HepG2 (cell line): Measurements from ENCODE around the gene RINL. TPM values are rescaled to one million over a fixed set of nuclear protein-coding genes. Genes with fewer than 3 reads are reported as not detected.

Experiments used
- AHDC1 ChIP-seq: sonication (generic); formaldehyde crosslinking; IDR thresholded peaks from 2 replicates; pipeline ENCODE4 v1.5.1; 2020; ENCODE audit warnings: mild to moderate bottlenecking, missing genetic modification reagents, borderline replicate concordance
- CBFB ChIP-seq: sonication (generic); formaldehyde crosslinking; IDR thresholded peaks from 2 replicates; pipeline ENCODE4 v1.4.0; 2020; ENCODE audit warnings: missing genetic modification reagents
- DPF2 ChIP-seq: sonication (generic); formaldehyde crosslinking; IDR thresholded peaks from 2 replicates; pipeline ENCODE4 v1.4.0; 2020; ENCODE audit warnings: mild to moderate bottlenecking, low read depth, missing genetic modification reagents, borderline replicate concordance
- FOXA1 ChIP-seq, 2 experiments: fragments of 450-650 bp in 1 of 2; sonication (generic) in 1 of 2; formaldehyde crosslinking in 1 of 2; IDR thresholded peaks; 2 replicates each; pipeline versions ENCODE4 v1.4.0 to v1.6.1; 2016 to 2020; ENCODE audit warnings: missing genetic modification reagents in 1 of 2
- FOXA3 ChIP-seq: IDR thresholded peaks from 2 replicates; pipeline ENCODE4 v1.6.1; 2016; ENCODE audit warnings: missing genetic modification reagents, missing compliant biosample characterization
- FOXP1 ChIP-seq, 2 experiments: fragments of 450-650 bp in 1 of 2; IDR thresholded peaks; 2 replicates each; pipeline ENCODE4 v1.6.1; 2017 to 2018; ENCODE audit warnings: antibody characterized with exemption in 1 of 2
- GATAD2A ChIP-seq: IDR thresholded peaks from 2 replicates; pipeline ENCODE4 v1.6.1; 2016
- HDAC2 ChIP-seq: sonication (generic); formaldehyde crosslinking; IDR thresholded peaks from 2 replicates; pipeline ENCODE4 v1.4.0; 2020; ENCODE audit warnings: missing genetic modification reagents
- HNF1B ChIP-seq: sonication (generic); formaldehyde crosslinking; IDR thresholded peaks from 2 replicates; pipeline ENCODE4 v1.5.1; 2020; ENCODE audit warnings: mild to moderate bottlenecking, moderate library complexity, missing genetic modification reagents
- MAFK ChIP-seq, 2 experiments: IDR thresholded peaks in 1 of 2; conservative IDR thresholded peaks in 1 of 2; 2 replicates each; pipeline ENCODE4 v1.6.1; 2011; ENCODE audit warnings: improper control_type of control experiment in 2 of 2, low read length in 2 of 2
- MEF2D ChIP-seq: sonication (generic); formaldehyde crosslinking; IDR thresholded peaks from 2 replicates; pipeline ENCODE4 v1.5.1; 2020; ENCODE audit warnings: mild to moderate bottlenecking, missing genetic modification reagents
- NR2F6 ChIP-seq, 2 experiments: IDR thresholded peaks; 2 replicates each; pipeline ENCODE4 v1.6.1; 2016; ENCODE audit warnings: antibody characterized with exemption in 1 of 2, mild to moderate bottlenecking in 1 of 2
- RARA ChIP-seq: IDR thresholded peaks from 2 replicates; pipeline ENCODE4 v1.6.1; 2016; ENCODE audit warnings: missing genetic modification reagents, missing compliant biosample characterization
- ZBTB7A ChIP-seq: sonication (generic); formaldehyde crosslinking; IDR thresholded peaks from 2 replicates; pipeline ENCODE4 v1.8.0; 2022; ENCODE audit warnings: mild to moderate bottlenecking, missing genetic modification reagents
- ZNF263 ChIP-seq: sonication (generic); formaldehyde crosslinking; IDR thresholded peaks from 2 replicates; pipeline ENCODE4 v1.4.0; 2020; ENCODE audit warnings: missing genetic modification reagents
- ZNF337 ChIP-seq: sonication (generic); formaldehyde crosslinking; IDR thresholded peaks from 2 replicates; pipeline ENCODE4 v1.5.1; 2020; ENCODE audit warnings: missing genetic modification reagents, low read depth, mild to moderate bottlenecking, borderline replicate concordance
- ZNF33B ChIP-seq: sonication (generic); formaldehyde crosslinking; IDR thresholded peaks from 2 replicates; pipeline ENCODE4 v1.5.1; 2020; ENCODE audit warnings: mild to moderate bottlenecking, missing genetic modification reagents
- ZNF766 ChIP-seq: sonication (generic); formaldehyde crosslinking; IDR thresholded peaks from 2 replicates; pipeline ENCODE4 v1.5.0; 2020; ENCODE audit warnings: missing genetic modification reagents, borderline replicate concordance
- polyA plus RNA-seq, 8 experiments: library from polyadenylated mRNA; depleted of rRNA in 3 of 8; stranded (reverse) in 7 of 8; unstranded in 1 of 8; fragments of >200 nt; fragmentation: Illumina TruSeq in 4 of 8; extraction: Trizol in 4 of 8; gene quantifications; 2 replicates each; pipeline versions ENCODE4 v1.2.1 to v1.2.3, GENCODE V29; 2011 to 2016; ENCODE audit warnings: low read depth in 4 of 8, missing spikeins in 1 of 8, mixed read lengths in 1 of 8; ENCODE audit not compliant: insufficient read depth in 1 of 8
- total RNA-seq, 5 experiments: library from RNA; depleted of rRNA; stranded (reverse); fragments of >200 nt; fragmentation: Illumina TruSeq; extraction: Trizol; gene quantifications; 2 replicates each; pipeline ENCODE4 v1.2.3, GENCODE V29; 2016; ENCODE audit warnings: low read depth in 1 of 5
- TF ChIP-seq, protein P1 (sequence below): IDR thresholded peaks from 2 replicates; pipeline ENCODE4 v1.4.0; 2020; ENCODE audit warnings: mild to moderate bottlenecking, missing genetic modification reagents

The RINL gene
- total and polyA plus RNA-seq, 2 of the 13 experiments (the other 11 are each of a cell fraction or from before 2014, with no cell fraction given) = 11.4 to 18.0 TPM

DNA sequence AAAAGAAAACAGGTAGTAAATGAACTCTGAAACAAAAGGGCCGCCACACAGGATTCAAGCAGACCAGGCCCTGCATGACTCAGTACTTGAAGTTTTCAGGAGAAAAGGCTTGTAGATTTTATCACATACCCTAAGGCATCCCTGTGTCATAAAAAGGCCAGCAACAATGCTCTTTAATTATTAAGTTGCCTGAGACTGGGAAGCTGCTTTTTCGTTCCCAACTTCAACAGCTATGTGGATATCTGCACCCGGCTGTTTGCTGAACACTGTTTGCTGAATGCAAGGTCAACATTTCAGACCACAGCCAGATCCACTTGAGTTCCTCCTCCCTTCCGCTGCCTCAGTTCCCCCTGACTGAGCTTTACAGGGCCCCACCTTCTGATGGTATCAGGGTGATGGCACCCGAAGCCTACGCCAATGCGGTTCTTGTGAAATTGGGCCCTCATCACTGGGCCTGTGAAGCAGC, 40.4 kb downstream of the RINL start (continued):
- peak; percentile 73; the same call in 1 of the 2 replicates for TF ChIP-seq ZNF263 (CRISPR knock-in tag)
- TF ChIP-seq ZNF337 (CRISPR knock-in tag) = no peak
- TF ChIP-seq CBFB (CRISPR knock-in tag) = 0 out of 2 replicates have a peak, but pooled peaks have one; percentile 29
- TF ChIP-seq HNF1B (CRISPR knock-in tag) = peak; percentile 26; the same call in 1 of the 2 replicates
- TF ChIP-seq FOXP1 (IDR thresholded peaks at IDR 0.05) = no peak
- TF ChIP-seq FOXP1 (CRISPR knock-in tag; IDR thresholded peaks at IDR 0.05) = peak; percentile 34; the same call in 1 of the 2 replicates
- no peak for TF ChIP-seq ZBTB7A (CRISPR knock-in tag)
- TF ChIP-seq NR2F6 (IDR thresholded peaks at IDR 0.05) = peak; percentile 48; the same call in 1 of the 2 replicates
- peak; percentile 36; the same call in 1 of the 2 replicates for TF ChIP-seq NR2F6 (CRISPR knock-in tag; IDR thresholded peaks at IDR 0.05)
- TF ChIP-seq, protein P1, sequence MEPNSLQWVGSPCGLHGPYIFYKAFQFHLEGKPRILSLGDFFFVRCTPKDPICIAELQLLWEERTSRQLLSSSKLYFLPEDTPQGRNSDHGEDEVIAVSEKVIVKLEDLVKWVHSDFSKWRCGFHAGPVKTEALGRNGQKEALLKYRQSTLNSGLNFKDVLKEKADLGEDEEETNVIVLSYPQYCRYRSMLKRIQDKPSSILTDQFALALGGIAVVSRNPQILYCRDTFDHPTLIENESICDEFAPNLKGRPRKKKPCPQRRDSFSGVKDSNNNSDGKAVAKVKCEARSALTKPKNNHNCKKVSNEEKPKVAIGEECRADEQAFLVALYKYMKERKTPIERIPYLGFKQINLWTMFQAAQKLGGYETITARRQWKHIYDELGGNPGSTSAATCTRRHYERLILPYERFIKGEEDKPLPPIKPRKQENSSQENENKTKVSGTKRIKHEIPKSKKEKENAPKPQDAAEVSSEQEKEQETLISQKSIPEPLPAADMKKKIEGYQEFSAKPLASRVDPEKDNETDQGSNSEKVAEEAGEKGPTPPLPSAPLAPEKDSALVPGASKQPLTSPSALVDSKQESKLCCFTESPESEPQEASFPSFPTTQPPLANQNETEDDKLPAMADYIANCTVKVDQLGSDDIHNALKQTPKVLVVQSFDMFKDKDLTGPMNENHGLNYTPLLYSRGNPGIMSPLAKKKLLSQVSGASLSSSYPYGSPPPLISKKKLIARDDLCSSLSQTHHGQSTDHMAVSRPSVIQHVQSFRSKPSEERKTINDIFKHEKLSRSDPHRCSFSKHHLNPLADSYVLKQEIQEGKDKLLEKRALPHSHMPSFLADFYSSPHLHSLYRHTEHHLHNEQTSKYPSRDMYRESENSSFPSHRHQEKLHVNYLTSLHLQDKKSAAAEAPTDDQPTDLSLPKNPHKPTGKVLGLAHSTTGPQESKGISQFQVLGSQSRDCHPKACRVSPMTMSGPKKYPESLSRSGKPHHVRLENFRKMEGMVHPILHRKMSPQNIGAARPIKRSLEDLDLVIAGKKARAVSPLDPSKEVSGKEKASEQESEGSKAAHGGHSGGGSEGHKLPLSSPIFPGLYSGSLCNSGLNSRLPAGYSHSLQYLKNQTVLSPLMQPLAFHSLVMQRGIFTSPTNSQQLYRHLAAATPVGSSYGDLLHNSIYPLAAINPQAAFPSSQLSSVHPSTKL = 0 out of 2 replicates have a peak, but pooled peaks have one; percentile 29
- peak; percentile 66 for TF ChIP-seq GATAD2A (CRISPR knock-in tag)
- TF ChIP-seq AHDC1 (CRISPR knock-in tag) = 0 out of 2 replicates have a peak, but pooled peaks have one; percentile 28
- 0 out of 2 replicates have a peak, but pooled peaks have one; percentile 44 for TF ChIP-seq MEF2D
- TF ChIP-seq FOXA1 (IDR thresholded peaks at IDR 0.05) = no peak
- TF ChIP-seq FOXA1 (CRISPR knock-in tag; IDR thresholded peaks at IDR 0.05) = peak; percentile 74
- TF ChIP-seq ZNF33B (CRISPR knock-in tag) = no peak
- peak in 1 of 2 experiments; percentile 20; a peak in 2 of 4 replicates for TF ChIP-seq MAFK (conservative IDR thresholded peaks at IDR 0.05 in 1 of 2, IDR thresholded peaks at IDR 0.05 in 1 of 2; ENCODE audit: low read length in 2 of 2)
- TF ChIP-seq ZNF766 (CRISPR knock-in tag) = peak; percentile 32; the same call in 1 of the 2 replicates
- peak; percentile 29; the same call in 1 of the 2 replicates for TF ChIP-seq RARA (CRISPR knock-in tag)
- peak; percentile 62; the same call in 1 of the 2 replicates for TF ChIP-seq HDAC2
- TF ChIP-seq FOXA3 (CRISPR knock-in tag) = peak; percentile 55; the same call in 1 of the 2 replicates
- 0 out of 2 replicates have a peak, but pooled peaks have one; percentile 44 for TF ChIP-seq DPF2
